ENCODE data around the gene VASN.

Gene VASN

GRCh38 chr16:4381935-4382794 is 10.5 kb downstream of the VASN start:
- H3K9me3 ChIP-seq, result no peaks in the 10 kb centered on the region
- TF ChIP-seq, protein P1, sequence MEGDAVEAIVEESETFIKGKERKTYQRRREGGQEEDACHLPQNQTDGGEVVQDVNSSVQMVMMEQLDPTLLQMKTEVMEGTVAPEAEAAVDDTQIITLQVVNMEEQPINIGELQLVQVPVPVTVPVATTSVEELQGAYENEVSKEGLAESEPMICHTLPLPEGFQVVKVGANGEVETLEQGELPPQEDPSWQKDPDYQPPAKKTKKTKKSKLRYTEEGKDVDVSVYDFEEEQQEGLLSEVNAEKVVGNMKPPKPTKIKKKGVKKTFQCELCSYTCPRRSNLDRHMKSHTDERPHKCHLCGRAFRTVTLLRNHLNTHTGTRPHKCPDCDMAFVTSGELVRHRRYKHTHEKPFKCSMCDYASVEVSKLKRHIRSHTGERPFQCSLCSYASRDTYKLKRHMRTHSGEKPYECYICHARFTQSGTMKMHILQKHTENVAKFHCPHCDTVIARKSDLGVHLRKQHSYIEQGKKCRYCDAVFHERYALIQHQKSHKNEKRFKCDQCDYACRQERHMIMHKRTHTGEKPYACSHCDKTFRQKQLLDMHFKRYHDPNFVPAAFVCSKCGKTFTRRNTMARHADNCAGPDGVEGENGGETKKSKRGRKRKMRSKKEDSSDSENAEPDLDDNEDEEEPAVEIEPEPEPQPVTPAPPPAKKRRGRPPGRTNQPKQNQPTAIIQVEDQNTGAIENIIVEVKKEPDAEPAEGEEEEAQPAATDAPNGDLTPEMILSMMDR (IDR thresholded peaks at IDR 0.05), result no peak
- no peak overlapping the region for H3K4me3 ChIP-seq (ENCODE audit: low read depth in 1 of 2, low read length in 1 of 2)
- no peak overlapping the region for H3K27ac ChIP-seq
- no peaks in the 10 kb centered on the region for H3K4me1 ChIP-seq (ENCODE audit: control insufficient read depth in 1 of 2, insufficient read depth in 1 of 2, low read depth in 1 of 2, low read length in 1 of 2)
- H3K36me3 ChIP-seq, result peaks cover 96% of the 10 kb centered on the region
- no peaks in the 10 kb centered on the region for H3K27me3 ChIP-seq

DNA sequence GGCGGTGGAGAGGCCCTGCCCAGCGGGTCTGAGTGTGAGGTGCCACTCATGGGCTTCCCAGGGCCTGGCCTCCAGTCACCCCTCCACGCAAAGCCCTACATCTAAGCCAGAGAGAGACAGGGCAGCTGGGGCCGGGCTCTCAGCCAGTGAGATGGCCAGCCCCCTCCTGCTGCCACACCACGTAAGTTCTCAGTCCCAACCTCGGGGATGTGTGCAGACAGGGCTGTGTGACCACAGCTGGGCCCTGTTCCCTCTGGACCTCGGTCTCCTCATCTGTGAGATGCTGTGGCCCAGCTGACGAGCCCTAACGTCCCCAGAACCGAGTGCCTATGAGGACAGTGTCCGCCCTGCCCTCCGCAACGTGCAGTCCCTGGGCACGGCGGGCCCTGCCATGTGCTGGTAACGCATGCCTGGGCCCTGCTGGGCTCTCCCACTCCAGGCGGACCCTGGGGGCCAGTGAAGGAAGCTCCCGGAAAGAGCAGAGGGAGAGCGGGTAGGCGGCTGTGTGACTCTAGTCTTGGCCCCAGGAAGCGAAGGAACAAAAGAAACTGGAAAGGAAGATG is 11.2 kb downstream of the VASN start:
- no peaks in the 10 kb centered on the region for H3K4me1 ChIP-seq (ENCODE audit: control insufficient read depth in 1 of 2, insufficient read depth in 1 of 2, low read depth in 1 of 2, low read length in 1 of 2)
- H3K9me3 ChIP-seq, result no peaks in the 10 kb centered on the region
- TF ChIP-seq, protein P1 (IDR thresholded peaks at IDR 0.05), result no peak
- no peak overlapping the region for H3K4me3 ChIP-seq (ENCODE audit: low read depth in 1 of 2, low read length in 1 of 2)
- H3K27ac ChIP-seq, result no peak overlapping the region
- H3K36me3 ChIP-seq, result peaks cover 96% of the 10 kb centered on the region
- no peaks in the 10 kb centered on the region for H3K27me3 ChIP-seq

DNA sequence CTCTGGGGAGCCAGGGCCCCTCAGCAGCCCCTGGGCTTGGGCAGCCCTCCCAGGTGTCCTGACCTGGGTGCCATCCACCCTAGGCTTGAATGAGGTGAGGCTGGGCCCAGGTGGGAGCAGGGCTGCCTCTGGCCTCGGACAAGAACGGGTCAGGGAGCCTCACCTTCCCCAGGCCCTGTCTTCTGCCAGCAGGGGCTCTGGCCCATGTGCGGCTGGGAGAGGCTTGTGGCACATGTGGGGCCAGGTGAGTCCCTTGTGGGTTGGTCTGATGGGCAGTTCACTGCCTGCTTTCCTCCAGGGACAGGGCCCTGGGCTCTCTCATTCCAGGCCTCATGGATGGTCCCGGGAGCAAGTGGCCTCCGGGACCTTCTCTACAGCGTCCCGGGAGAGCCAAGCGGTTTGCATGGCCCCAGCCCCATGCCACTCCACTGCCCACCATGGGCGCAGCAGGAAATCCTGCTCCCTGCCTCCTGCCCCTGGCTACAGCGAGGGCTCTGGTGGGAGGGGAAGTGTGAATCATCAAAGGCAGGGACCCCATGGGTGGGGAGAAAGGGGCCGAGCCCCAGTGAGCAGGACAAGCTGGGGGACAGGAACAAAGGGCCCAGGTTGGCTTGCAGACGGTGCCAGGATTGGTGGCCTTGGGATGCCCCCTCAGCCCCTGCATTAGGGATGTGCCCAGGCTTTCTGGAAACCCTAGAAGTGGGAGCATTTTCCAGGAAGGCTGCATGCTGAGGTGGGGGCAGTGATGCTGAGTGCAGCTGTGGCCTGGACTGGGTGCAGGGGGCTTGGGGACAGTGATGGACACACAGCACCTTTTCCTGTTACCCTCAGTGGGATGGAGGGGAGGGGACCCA is 12.2 kb downstream of the VASN start:
- no peak overlapping the region for H3K4me3 ChIP-seq (ENCODE audit: low read depth in 1 of 2, low read length in 1 of 2)
- TF ChIP-seq, protein P1 (IDR thresholded peaks at IDR 0.05), result no peak
- no peaks in the 10 kb centered on the region for H3K4me1 ChIP-seq (ENCODE audit: control insufficient read depth in 1 of 2, insufficient read depth in 1 of 2, low read depth in 1 of 2, low read length in 1 of 2)
- H3K36me3 ChIP-seq, result peaks cover 96% of the 10 kb centered on the region
- no peaks in the 10 kb centered on the region for H3K27me3 ChIP-seq
- H3K27ac ChIP-seq, result no peak overlapping the region
- no peaks in the 10 kb centered on the region for H3K9me3 ChIP-seq

DNA sequence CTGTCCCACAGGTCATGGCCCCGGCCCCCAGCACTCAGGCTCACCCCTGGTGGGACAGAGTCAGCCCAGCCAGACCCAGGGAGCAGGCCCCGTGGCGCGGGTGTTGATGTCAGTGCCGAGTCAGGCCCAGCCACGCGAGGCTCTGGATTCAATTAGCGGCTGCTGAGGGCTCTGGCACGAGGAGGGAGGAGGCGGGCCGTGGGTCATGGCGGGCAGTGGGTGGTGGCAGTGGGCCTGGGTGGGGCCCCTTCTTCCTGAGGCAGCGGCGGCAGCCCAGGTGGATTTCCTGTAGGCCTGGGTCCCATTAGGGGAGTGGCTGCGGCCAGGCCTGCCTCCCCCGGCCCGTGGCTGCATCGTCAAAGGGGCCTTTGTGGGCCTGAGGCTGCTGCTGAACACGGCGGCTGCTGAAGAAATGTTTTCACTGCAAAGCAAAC is 12.9 kb downstream of the VASN start:
- TF ChIP-seq, protein P1 (IDR thresholded peaks at IDR 0.05), result no peak
- Histone ChIP-seq H3K4me1 (ENCODE audit: control insufficient read depth in 1 of 2, insufficient read depth in 1 of 2, low read depth in 1 of 2, low read length in 1 of 2) (no peaks in the 10 kb centered on the region), H3K36me3 (peaks cover 96% of the 10 kb centered on the region), H3K27ac (no peak overlapping the region), H3K9me3 (no peaks in the 10 kb centered on the region), H3K27me3 (no peaks in the 10 kb centered on the region), H3K4me3 (ENCODE audit: low read depth in 1 of 2, low read length in 1 of 2) (no peak overlapping the region)

GRCh38 chr16:4385066-4385788 is 13.6 kb downstream of the VASN start:
- Histone ChIP-seq H3K4me1 (ENCODE audit: control insufficient read depth in 1 of 2, insufficient read depth in 1 of 2, low read depth in 1 of 2, low read length in 1 of 2) (no peaks in the 10 kb centered on the region), H3K27ac (no peak overlapping the region), H3K4me3 (ENCODE audit: low read depth in 1 of 2, low read length in 1 of 2) (no peak overlapping the region), H3K36me3 (peaks cover 100% of the 10 kb centered on the region), H3K27me3 (no peaks in the 10 kb centered on the region), H3K9me3 (no peaks in the 10 kb centered on the region)
- TF ChIP-seq, protein P1 (IDR thresholded peaks at IDR 0.05), result no peak

All from neutrophil (primary cell).